ENCODE data around the gene SMPDL3A.

Gene SMPDL3A

GRCh38 chr6:122825163-122825562 lies 36.1 kb downstream of the SMPDL3A start:
- Histone ChIP-seq H3K23ac (ENCODE audit: low read length in 2 of 2) (no peak overlapping the region), H3K36me3 (ENCODE audit: control insufficient read depth in 1 of 2, insufficient read depth in 2 of 2, low read depth in 1 of 2, low read length in 2 of 2) (no peaks in the 10 kb centered on the region), H2BK15ac (ENCODE audit: low read depth, poor library complexity, severe bottlenecking) (no peak overlapping the region), H3K4ac (ENCODE audit: low read depth in 1 of 2, low read length in 2 of 2) (no peak overlapping the region), H3K18ac (ENCODE audit: low read depth in 1 of 2, low read length in 2 of 2) (no peak overlapping the region), H2BK120ac (ENCODE audit: low read depth, low read length) (no peak overlapping the region), H3K4me1 (ENCODE audit: control insufficient read depth, insufficient read depth, low read depth, low read length) (no peaks in the 10 kb centered on the region), H3K27ac (ENCODE audit: low read length, poor library complexity, severe bottlenecking) (no peak overlapping the region), H2AFZ (ENCODE audit: low read depth, low read length) (no peak overlapping the region), H3K4me3 (ENCODE audit: insufficient read depth in 1 of 2, low read depth in 1 of 2, low read length in 2 of 2) (no peak overlapping the region), H4K8ac (ENCODE audit: low read length) (no peak overlapping the region), H4K91ac (ENCODE audit: low read length) (no peak overlapping the region), H2AK5ac (ENCODE audit: low read length, severe bottlenecking) (no peak overlapping the region), H2BK5ac (ENCODE audit: low read depth, low read length, poor library complexity, severe bottlenecking) (no peak overlapping the region), H3K4me2 (ENCODE audit: low read length, poor library complexity, severe bottlenecking) (no peak overlapping the region), H2BK12ac (ENCODE audit: low read length in 2 of 2) (no peak overlapping the region), H3K9ac (ENCODE audit: low read length) (no peak overlapping the region), H3K14ac (ENCODE audit: low read length in 2 of 2) (no peak overlapping the region), H3K79me1 (replicated peaks; ENCODE audit: low read length, poor library complexity, severe bottlenecking) (no peaks in the 10 kb centered on the region), H3K27me3 (ENCODE audit: control insufficient read depth in 1 of 2, insufficient read depth in 1 of 2, low read length in 2 of 2) (no peaks in the 10 kb centered on the region), H3K9me3 (ENCODE audit: control insufficient read depth, low read length) (no peaks in the 10 kb centered on the region)
- WGBS: 91% methylated on average over 4 of the region's 5 CpGs
- DNase-seq: no peak

- H2AFZ ChIP-seq (ENCODE audit: low read depth, low read length): no peak overlapping the region
- WGBS: no CpG with 5 or more reads among the region's 1 CpG
- no peak overlapping the region for H2BK5ac ChIP-seq (ENCODE audit: low read depth, low read length, poor library complexity, severe bottlenecking)
- H3K4me1 ChIP-seq (ENCODE audit: control insufficient read depth, insufficient read depth, low read depth, low read length): no peaks in the 10 kb centered on the region
- no peak overlapping the region for H2BK12ac ChIP-seq (ENCODE audit: low read length in 2 of 2)
- no peaks in the 10 kb centered on the region for H3K9me3 ChIP-seq (ENCODE audit: control insufficient read depth, low read length)
- no peak overlapping the region for H3K4me2 ChIP-seq (ENCODE audit: low read length, poor library complexity, severe bottlenecking)
- no peak overlapping the region for H3K27ac ChIP-seq (ENCODE audit: low read length, poor library complexity, severe bottlenecking)
- no peak overlapping the region for H4K91ac ChIP-seq (ENCODE audit: low read length)
- H3K79me1 ChIP-seq (replicated peaks; ENCODE audit: low read length, poor library complexity, severe bottlenecking): no peaks in the 10 kb centered on the region
- no peak for DNase-seq
- H2AK5ac ChIP-seq (ENCODE audit: low read length, severe bottlenecking): no peak overlapping the region
- H3K23ac ChIP-seq (ENCODE audit: low read length in 2 of 2): no peak overlapping the region
- no peak overlapping the region for H3K4ac ChIP-seq (ENCODE audit: low read depth in 1 of 2, low read length in 2 of 2)
- no peaks in the 10 kb centered on the region for H3K27me3 ChIP-seq (ENCODE audit: control insufficient read depth in 1 of 2, insufficient read depth in 1 of 2, low read length in 2 of 2)
- H2BK15ac ChIP-seq (ENCODE audit: low read depth, poor library complexity, severe bottlenecking): no peak overlapping the region
- H3K18ac ChIP-seq (ENCODE audit: low read depth in 1 of 2, low read length in 2 of 2): no peak overlapping the region
- no peak overlapping the region for H2BK120ac ChIP-seq (ENCODE audit: low read depth, low read length)
- no peak overlapping the region for H4K8ac ChIP-seq (ENCODE audit: low read length)
- no peak overlapping the region for H3K4me3 ChIP-seq (ENCODE audit: insufficient read depth in 1 of 2, low read depth in 1 of 2, low read length in 2 of 2)
- no peak overlapping the region for H3K9ac ChIP-seq (ENCODE audit: low read length)
- H3K36me3 ChIP-seq (ENCODE audit: control insufficient read depth in 1 of 2, insufficient read depth in 2 of 2, low read depth in 1 of 2, low read length in 2 of 2): no peaks in the 10 kb centered on the region
- no peak overlapping the region for H3K14ac ChIP-seq (ENCODE audit: low read length in 2 of 2)
Measured at GRCh38 chr6:122829456-122829855, 40.4 kb downstream of the SMPDL3A start.

GRCh38 chr6:122831511-122831910 lies 42.5 kb downstream of the SMPDL3A start:
- no peak overlapping the region for H2BK12ac ChIP-seq (ENCODE audit: low read length in 2 of 2)
- H3K18ac ChIP-seq (ENCODE audit: low read depth in 1 of 2, low read length in 2 of 2): no peak overlapping the region
- 74% methylated on average over 1 of the region's 1 CpG for WGBS
- H3K36me3 ChIP-seq (ENCODE audit: control insufficient read depth in 1 of 2, insufficient read depth in 2 of 2, low read depth in 1 of 2, low read length in 2 of 2): no peaks in the 10 kb centered on the region
- H2BK5ac ChIP-seq (ENCODE audit: low read depth, low read length, poor library complexity, severe bottlenecking): no peak overlapping the region
- no peak overlapping the region for H3K4me3 ChIP-seq (ENCODE audit: insufficient read depth in 1 of 2, low read depth in 1 of 2, low read length in 2 of 2)
- H2BK15ac ChIP-seq (ENCODE audit: low read depth, poor library complexity, severe bottlenecking): no peak overlapping the region
- H3K27ac ChIP-seq (ENCODE audit: low read length, poor library complexity, severe bottlenecking): no peak overlapping the region
- H3K79me1 ChIP-seq (replicated peaks; ENCODE audit: low read length, poor library complexity, severe bottlenecking): no peaks in the 10 kb centered on the region
- H2BK120ac ChIP-seq (ENCODE audit: low read depth, low read length): no peak overlapping the region
- no peak overlapping the region for H2AK5ac ChIP-seq (ENCODE audit: low read length, severe bottlenecking)
- H4K8ac ChIP-seq (ENCODE audit: low read length): no peak overlapping the region
- no peak for DNase-seq
- H3K9me3 ChIP-seq (ENCODE audit: control insufficient read depth, low read length): no peaks in the 10 kb centered on the region
- H3K4ac ChIP-seq (ENCODE audit: low read depth in 1 of 2, low read length in 2 of 2): no peak overlapping the region
- H3K23ac ChIP-seq (ENCODE audit: low read length in 2 of 2): no peak overlapping the region
- H4K91ac ChIP-seq (ENCODE audit: low read length): no peak overlapping the region
- no peak overlapping the region for H2AFZ ChIP-seq (ENCODE audit: low read depth, low read length)
- no peak overlapping the region for H3K9ac ChIP-seq (ENCODE audit: low read length)
- H3K4me2 ChIP-seq (ENCODE audit: low read length, poor library complexity, severe bottlenecking): no peak overlapping the region
- H3K14ac ChIP-seq (ENCODE audit: low read length in 2 of 2): no peak overlapping the region
- H3K27me3 ChIP-seq (ENCODE audit: control insufficient read depth in 1 of 2, insufficient read depth in 1 of 2, low read length in 2 of 2): no peaks in the 10 kb centered on the region
- H3K4me1 ChIP-seq (ENCODE audit: control insufficient read depth, insufficient read depth, low read depth, low read length): no peaks in the 10 kb centered on the region

GRCh38 chr6:122832459-122832858 lies 43.4 kb downstream of the SMPDL3A start:
- no peak overlapping the region for H3K23ac ChIP-seq (ENCODE audit: low read length in 2 of 2)
- H3K4me3 ChIP-seq (ENCODE audit: insufficient read depth in 1 of 2, low read depth in 1 of 2, low read length in 2 of 2): no peak overlapping the region
- no peak overlapping the region for H3K9ac ChIP-seq (ENCODE audit: low read length)
- H3K36me3 ChIP-seq (ENCODE audit: control insufficient read depth in 1 of 2, insufficient read depth in 2 of 2, low read depth in 1 of 2, low read length in 2 of 2): no peaks in the 10 kb centered on the region
- H3K9me3 ChIP-seq (ENCODE audit: control insufficient read depth, low read length): no peaks in the 10 kb centered on the region
- H3K4ac ChIP-seq (ENCODE audit: low read depth in 1 of 2, low read length in 2 of 2): no peak overlapping the region
- no peaks in the 10 kb centered on the region for H3K4me1 ChIP-seq (ENCODE audit: control insufficient read depth, insufficient read depth, low read depth, low read length)
- H2BK5ac ChIP-seq (ENCODE audit: low read depth, low read length, poor library complexity, severe bottlenecking): no peak overlapping the region
- no peak overlapping the region for H4K8ac ChIP-seq (ENCODE audit: low read length)
- H3K27me3 ChIP-seq (ENCODE audit: control insufficient read depth in 1 of 2, insufficient read depth in 1 of 2, low read length in 2 of 2): no peaks in the 10 kb centered on the region
- WGBS: 67% methylated on average over 2 of the region's 3 CpGs
- no peak overlapping the region for H2AFZ ChIP-seq (ENCODE audit: low read depth, low read length)
- H3K27ac ChIP-seq (ENCODE audit: low read length, poor library complexity, severe bottlenecking): no peak overlapping the region
- H2AK5ac ChIP-seq (ENCODE audit: low read length, severe bottlenecking): no peak overlapping the region
- H3K18ac ChIP-seq (ENCODE audit: low read depth in 1 of 2, low read length in 2 of 2): no peak overlapping the region
- H4K91ac ChIP-seq (ENCODE audit: low read length): no peak overlapping the region
- H3K14ac ChIP-seq (ENCODE audit: low read length in 2 of 2): no peak overlapping the region
- H3K79me1 ChIP-seq (replicated peaks; ENCODE audit: low read length, poor library complexity, severe bottlenecking): no peaks in the 10 kb centered on the region
- DNase-seq: no peak
- no peak overlapping the region for H3K4me2 ChIP-seq (ENCODE audit: low read length, poor library complexity, severe bottlenecking)
- no peak overlapping the region for H2BK120ac ChIP-seq (ENCODE audit: low read depth, low read length)
- no peak overlapping the region for H2BK15ac ChIP-seq (ENCODE audit: low read depth, poor library complexity, severe bottlenecking)
- H2BK12ac ChIP-seq (ENCODE audit: low read length in 2 of 2): no peak overlapping the region
